Fibroblast of lung (primary cell): ENCODE measurements around the gene HTR1A. TPM values are rescaled to one million over a fixed set of nuclear protein-coding genes. Genes with fewer than 3 reads are reported as not detected.

Experiments used
- DNase-seq, 2 donors: peaks; one replicate each; pipeline versions ENCODE4 v3.0.0 to v3.0.0-alpha.2; 2010; ENCODE audit warnings: low read depth in 2 of 2
- H2AFZ ChIP-seq: 2 replicates; pipeline ENCODE4 v1.5.1; 2012; ENCODE audit warnings: low read length, control low read depth, inconsistent platforms
- H3K27ac ChIP-seq: 2 replicates; pipeline ENCODE4 v1.5.1; 2011; ENCODE audit warnings: low read length, control low read depth; ENCODE audit not compliant: insufficient read depth
- H3K27me3 ChIP-seq: 2 replicates; pipeline ENCODE4 v1.5.1; 2011; ENCODE audit warnings: mild to moderate bottlenecking, low read length; ENCODE audit not compliant: control insufficient read depth, insufficient read depth
- H3K36me3 ChIP-seq: 2 replicates; pipeline ENCODE4 v1.5.1; 2011; ENCODE audit warnings: low read length; ENCODE audit not compliant: control insufficient read depth, insufficient read depth
- H3K4me1 ChIP-seq: 2 replicates; pipeline ENCODE4 v1.5.1; 2011; ENCODE audit warnings: low read length; ENCODE audit not compliant: control insufficient read depth, insufficient read depth; ENCODE audit errors: extremely low read depth
- H3K4me2 ChIP-seq: 2 replicates; pipeline ENCODE4 v1.5.1; 2011; ENCODE audit warnings: low read length, control low read depth; ENCODE audit not compliant: insufficient read depth; ENCODE audit errors: extremely low read depth
- H3K4me3 ChIP-seq, 4 experiments: fragments of 200-600 bp in 1 of 4; sonication (generic) in 1 of 4; replicated peaks in 1 of 4; 2 replicates each; pipeline ENCODE4 v1.5.1; 2011 to 2016; ENCODE audit warnings: low read length in 4 of 4, low read depth in 3 of 4, mild to moderate bottlenecking in 3 of 4, control low read depth in 2 of 4, inconsistent platforms in 1 of 4, mixed read lengths in 1 of 4; ENCODE audit not compliant: insufficient read depth in 1 of 4; ENCODE audit errors: control extremely low read depth in 1 of 4
- H3K79me2 ChIP-seq: 2 replicates; pipeline ENCODE4 v1.5.1; 2012; ENCODE audit warnings: mild to moderate bottlenecking, low read length, inconsistent platforms; ENCODE audit not compliant: control insufficient read depth, insufficient read depth
- H3K9ac ChIP-seq: 2 replicates; pipeline ENCODE4 v1.5.1; 2011; ENCODE audit warnings: mild to moderate bottlenecking, low read length, control low read depth; ENCODE audit not compliant: insufficient read depth
- H3K9me3 ChIP-seq: 2 replicates; pipeline ENCODE4 v1.5.1; 2012; ENCODE audit warnings: low read depth, low read length; ENCODE audit not compliant: control insufficient read depth, insufficient read depth
- H4K20me1 ChIP-seq: 2 replicates; pipeline ENCODE4 v1.5.1; 2011; ENCODE audit warnings: low read length; ENCODE audit not compliant: control insufficient read depth, insufficient read depth; ENCODE audit errors: extremely low read depth
- EZH2 ChIP-seq: IDR thresholded peaks from 2 replicates; pipeline ENCODE4 v1.5.1; 2012; ENCODE audit warnings: low read length, control low read depth, mild to moderate bottlenecking; ENCODE audit errors: missing control alignments
- polyA plus RNA-seq, 2 donors: library from polyadenylated mRNA; depleted of rRNA in 1 of 2; stranded (reverse) in 1 of 2; unstranded in 1 of 2; fragments of >200 nt; gene quantifications; 2 replicates each; pipeline ENCODE4 v1.2.1, GENCODE V29; 2011 to 2012; ENCODE audit warnings: missing spikeins in 1 of 2
- total RNA-seq: library from RNA; depleted of rRNA; stranded (reverse); fragments of >200 nt; gene quantifications from 2 replicates; pipeline ENCODE4 v1.2.1, GENCODE V29; 2014
- TF ChIP-seq, protein P1 (sequence below), 2 donors: IDR thresholded peaks in 1 of 2; conservative IDR thresholded peaks in 1 of 2; 1 replicate in 1 of 2; 2 replicates in 1 of 2; pipeline ENCODE4 v1.5.1; 2011 to 2012; ENCODE audit warnings: low read length in 2 of 2, control low read depth in 1 of 2, inconsistent platforms in 1 of 2, low read depth in 1 of 2, mild to moderate bottlenecking in 1 of 2

HTR1A gene
- total and polyA plus RNA-seq, 2 donors (not counting 1 experiment from before 2014, with no cell fraction given), result not detected

DNA sequence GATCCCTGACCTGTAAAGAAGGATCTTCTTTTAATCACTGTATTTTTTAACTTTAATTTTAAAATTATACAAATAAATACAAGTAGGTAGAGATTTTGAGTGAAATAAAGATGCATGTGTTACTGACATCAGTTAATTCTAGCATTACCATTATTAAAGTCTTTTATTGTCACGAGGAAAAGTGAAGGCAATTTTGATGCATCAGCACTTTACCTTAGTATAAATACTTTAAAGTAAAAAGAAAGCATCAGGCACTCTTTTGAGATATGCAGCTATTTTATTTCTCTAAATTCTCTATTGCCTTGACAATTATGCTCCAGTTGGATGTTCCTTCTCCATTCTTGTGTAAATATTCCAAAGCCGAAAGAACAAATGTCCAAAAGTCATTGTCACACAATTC is 4.6 kb downstream of the HTR1A start:
- no peaks in the 10 kb centered on the region for H3K36me3 ChIP-seq
- no peak for DNase-seq
- H3K79me2 ChIP-seq, result no peaks in the 10 kb centered on the region
- H3K27me3 ChIP-seq, result no peaks in the 10 kb centered on the region
- no peaks in the 10 kb centered on the region for H3K4me1 ChIP-seq
- H3K9ac ChIP-seq, result no peak overlapping the region
- no peak overlapping the region for H3K4me2 ChIP-seq
- no peak overlapping the region for H3K4me3 ChIP-seq
- no peak overlapping the region for H2AFZ ChIP-seq
- TF ChIP-seq, protein P1, sequence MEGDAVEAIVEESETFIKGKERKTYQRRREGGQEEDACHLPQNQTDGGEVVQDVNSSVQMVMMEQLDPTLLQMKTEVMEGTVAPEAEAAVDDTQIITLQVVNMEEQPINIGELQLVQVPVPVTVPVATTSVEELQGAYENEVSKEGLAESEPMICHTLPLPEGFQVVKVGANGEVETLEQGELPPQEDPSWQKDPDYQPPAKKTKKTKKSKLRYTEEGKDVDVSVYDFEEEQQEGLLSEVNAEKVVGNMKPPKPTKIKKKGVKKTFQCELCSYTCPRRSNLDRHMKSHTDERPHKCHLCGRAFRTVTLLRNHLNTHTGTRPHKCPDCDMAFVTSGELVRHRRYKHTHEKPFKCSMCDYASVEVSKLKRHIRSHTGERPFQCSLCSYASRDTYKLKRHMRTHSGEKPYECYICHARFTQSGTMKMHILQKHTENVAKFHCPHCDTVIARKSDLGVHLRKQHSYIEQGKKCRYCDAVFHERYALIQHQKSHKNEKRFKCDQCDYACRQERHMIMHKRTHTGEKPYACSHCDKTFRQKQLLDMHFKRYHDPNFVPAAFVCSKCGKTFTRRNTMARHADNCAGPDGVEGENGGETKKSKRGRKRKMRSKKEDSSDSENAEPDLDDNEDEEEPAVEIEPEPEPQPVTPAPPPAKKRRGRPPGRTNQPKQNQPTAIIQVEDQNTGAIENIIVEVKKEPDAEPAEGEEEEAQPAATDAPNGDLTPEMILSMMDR (conservative IDR thresholded peaks at IDR 0.05 in 1 of 2, IDR thresholded peaks at IDR 0.05 in 1 of 2; ENCODE audit: low read depth in 1 of 2, low read length in 2 of 2), result no peak
- no peak for TF ChIP-seq EZH2
- no peaks in the 10 kb centered on the region for H4K20me1 ChIP-seq
- no peak overlapping the region for H3K27ac ChIP-seq
- no peaks in the 10 kb centered on the region for H3K9me3 ChIP-seq

DNA sequence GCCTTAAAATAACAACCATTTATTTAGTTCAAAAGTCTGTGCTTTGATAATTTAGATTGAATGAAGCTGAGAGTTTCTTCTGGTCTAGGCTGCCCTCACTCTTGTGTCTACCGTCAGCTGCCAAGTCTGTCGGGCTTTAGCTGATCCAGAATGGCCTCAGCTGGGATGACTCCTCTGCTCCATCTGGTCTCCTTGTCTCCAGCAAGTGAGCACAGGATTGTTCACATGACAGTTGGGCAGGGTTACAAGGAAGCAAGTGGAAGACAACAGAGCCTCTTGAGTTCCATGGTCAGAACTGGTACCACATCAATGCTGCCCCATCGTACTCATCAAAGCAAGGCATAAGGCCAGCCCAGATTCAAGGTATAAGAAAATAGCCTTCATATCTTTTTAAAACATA is 9.0 kb downstream of the HTR1A start:
- TF ChIP-seq, protein P1 (conservative IDR thresholded peaks at IDR 0.05 in 1 of 2, IDR thresholded peaks at IDR 0.05 in 1 of 2; ENCODE audit: low read depth in 1 of 2, low read length in 2 of 2), result no peak
- TF ChIP-seq EZH2, result no peak
- Histone ChIP-seq H3K27ac (no peak overlapping the region), H3K27me3 (no peaks in the 10 kb centered on the region), H4K20me1 (no peaks in the 10 kb centered on the region), H2AFZ (no peak overlapping the region), H3K4me3 (no peak overlapping the region), H3K9ac (no peak overlapping the region), H3K4me1 (no peaks in the 10 kb centered on the region), H3K9me3 (no peaks in the 10 kb centered on the region), H3K36me3 (no peaks in the 10 kb centered on the region), H3K4me2 (no peak overlapping the region), H3K79me2 (no peaks in the 10 kb centered on the region)
- no peak for DNase-seq

DNA sequence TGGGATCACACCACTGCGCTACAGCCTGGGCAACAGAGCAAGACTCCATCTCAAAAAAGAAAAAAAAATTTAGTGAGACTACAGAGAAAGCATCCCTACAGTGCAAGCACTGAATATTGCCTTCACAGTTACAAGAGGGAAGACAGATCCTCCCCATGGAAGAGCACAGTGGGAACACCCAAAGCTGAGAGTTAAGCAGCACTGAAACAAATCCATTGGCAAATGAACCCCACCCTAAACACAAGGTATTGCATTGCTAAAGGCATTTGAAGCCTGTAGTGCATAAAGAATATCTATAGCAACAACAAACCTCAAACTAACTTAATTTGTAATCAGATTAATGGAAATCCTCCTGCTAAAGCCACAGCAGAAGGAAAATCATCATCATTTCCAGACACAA is 27.1 kb downstream of the HTR1A start:
- Histone ChIP-seq H3K4me1 (no peaks in the 10 kb centered on the region), H3K9ac (no peak overlapping the region), H3K27ac (no peak overlapping the region), H3K79me2 (no peaks in the 10 kb centered on the region), H3K4me2 (no peak overlapping the region), H3K36me3 (no peaks in the 10 kb centered on the region), H3K4me3 (no peak overlapping the region), H2AFZ (no peak overlapping the region), H3K9me3 (no peaks in the 10 kb centered on the region), H3K27me3 (no peaks in the 10 kb centered on the region), H4K20me1 (no peaks in the 10 kb centered on the region)
- TF ChIP-seq, protein P1 (conservative IDR thresholded peaks at IDR 0.05 in 1 of 2, IDR thresholded peaks at IDR 0.05 in 1 of 2; ENCODE audit: low read depth in 1 of 2, low read length in 2 of 2), result no peak
- TF ChIP-seq EZH2, result no peak
- DNase-seq, result no peak
